Spleen (tissue), 13 donors: ENCODE results near the gene HEATR9. TPM values are rescaled to one million over a fixed set of nuclear protein-coding genes. Genes with fewer than 3 reads are reported as not detected.

Experiments used
- DNase-seq: peaks from one replicate; pipeline ENCODE4 v3.0.0-alpha.2; 2020
- H3K27ac ChIP-seq, 8 donors: fragments of 200-600 bp; sonication (generic) in 7 of 8; 1 replicate in 4 of 8; 2 replicates in 4 of 8; pipeline versions ENCODE4 v1.5.0 to v1.8.0; 2016 to 2021; ENCODE audit warnings: inconsistent platforms in 4 of 8, mild to moderate bottlenecking in 4 of 8, moderate library complexity in 1 of 8
- H3K27me3 ChIP-seq, 7 donors: fragments of 200-600 bp; sonication (generic) in 6 of 7; replicated peaks in 1 of 7; 1 replicate in 4 of 7; 2 replicates in 3 of 7; pipeline versions ENCODE4 v1.5.0 to v1.8.0; 2016 to 2021; ENCODE audit warnings: inconsistent platforms in 3 of 7, mild to moderate bottlenecking in 1 of 7
- H3K36me3 ChIP-seq, 6 donors: fragments of 200-600 bp; sonication (generic) in 5 of 6; 1 replicate in 4 of 6; 2 replicates in 2 of 6; pipeline versions ENCODE4 v1.5.0 to v1.8.0; 2016 to 2021; ENCODE audit warnings: inconsistent platforms in 2 of 6
- H3K4me1 ChIP-seq, 6 donors: fragments of 200-600 bp; sonication (generic) in 5 of 6; 1 replicate in 3 of 6; 2 replicates in 3 of 6; pipeline versions ENCODE4 v1.5.0 to v1.8.0; 2016 to 2021; ENCODE audit warnings: inconsistent platforms in 3 of 6
- H3K4me3 ChIP-seq, 8 donors: fragments of 200-600 bp; sonication (generic) in 7 of 8; 1 replicate in 4 of 8; 2 replicates in 4 of 8; pipeline versions ENCODE4 v1.5.0 to v1.8.0; 2016 to 2021; ENCODE audit warnings: inconsistent platforms in 4 of 8, mild to moderate bottlenecking in 4 of 8, moderate library complexity in 2 of 8
- H3K9me3 ChIP-seq, 8 donors: fragments of 200-600 bp; sonication (generic) in 7 of 8; 1 replicate in 4 of 8; 2 replicates in 4 of 8; pipeline versions ENCODE4 v1.5.0 to v1.8.0; 2016 to 2021; ENCODE audit warnings: inconsistent platforms in 4 of 8
- CTCF ChIP-seq, 11 experiments: fragments of 200-600 bp in 7 of 11; fragments of 450-650 bp in 4 of 11; sonication (generic) in 4 of 11; IDR thresholded peaks in 8 of 11; conservative IDR thresholded peaks in 3 of 11; 1 replicate in 7 of 11; 2 replicates in 4 of 11; pipeline versions ENCODE4 v1.4.0 to v1.8.0; 2016 to 2021; ENCODE audit warnings: antibody characterized with exemption in 11 of 11, inconsistent platforms in 4 of 11, mild to moderate bottlenecking in 1 of 11
- POLR2A ChIP-seq, 3 donors: fragments of 450-650 bp; IDR thresholded peaks; one replicate each; pipeline ENCODE4 v1.5.1; 2017; ENCODE audit warnings: antibody characterized with exemption in 3 of 3, mild to moderate bottlenecking in 1 of 3
- POLR2AphosphoS5 ChIP-seq, 3 donors: sonication (generic); formaldehyde crosslinking; IDR thresholded peaks; one replicate each; pipeline ENCODE4 v1.5.1; 2017; ENCODE audit warnings: antibody characterized with exemption in 3 of 3
- WGBS, 5 donors: extraction: QIAGEN DNeasy Blood & Tissue Kit in 3 of 5; methylation state at CpG; one replicate each; pipeline versions ENCODE4 v1.1.5 to v1.1.7; 2013 to 2018; 5-methylcytosine and 5-hydroxymethylcytosine counted together
- intact Hi-C: fragments of 100-400 bp; cut with DNase I; formaldehyde crosslinking; loops from one replicate; pipeline ENCODE4 v1.15.0; 2023; ENCODE audit warnings: low total_unique reads
- long read RNA-seq, 2 donors: transcript quantifications; one replicate each; lab custom pipeline, GENCODE V29; 2026
- polyA plus RNA-seq, 3 donors: library from polyadenylated mRNA; stranded (reverse); fragments of 200-250 nt; gene quantifications; one replicate each; pipeline ENCODE4 v1.2.1, GENCODE V29; 2013
- total RNA-seq, 7 donors: library from RNA; depleted of rRNA in 3 of 7; stranded (reverse); fragments of >200 nt in 3 of 7; fragmentation: NEBNext Ultra II Directional in 4 of 7; extraction: Animal tissue kit (Norgen Biotek cat#: 25700) in 4 of 7; gene quantifications; one replicate each; pipeline versions ENCODE4 v1.1.0 to v1.2.1, GENCODE V29; 2016 to 2021
- donor health status: healthy with polysubstance abuse.
- donor health status: DM: no; HTN: no; CAD: no; lungs with moderate emphysema.
- donor health status: DM: no; HTN: no; CAD: no.
- donor health status: Bipolar disorder and iron deficiency.
- donor health status: healthy.
- donor health status: DM: no; HTN: no; CAD: no.
- donor health status: DM: yes; HTN: yes; CAD: no.

HEATR9 gene
- total RNA-seq (under 1 TPM; 0.28 to 0.92 (median 0.52) TPM), polyA plus RNA-seq (under 1 TPM; 0.05 to 0.32 (median 0.11) TPM)
- long read RNA-seq, donor 1: 0 reads
- long read RNA-seq, donor 2: 0 reads

- no peak for TF ChIP-seq CTCF (IDR thresholded peaks at IDR 0.05 in 8 of 11, conservative IDR thresholded peaks at IDR 0.05 in 3 of 11)
- TF ChIP-seq POLR2A (IDR thresholded peaks at IDR 0.05): no peak
- no peak for TF ChIP-seq POLR2AphosphoS5 (IDR thresholded peaks at IDR 0.05)
- no peak within 1 kb of the TSS for H3K27ac ChIP-seq
- H3K4me1 ChIP-seq: peaks cover 0 to 34% (median 7%) of the 10 kb centered on the region in 6 donors
- no peak for DNase-seq
- H3K36me3 ChIP-seq: peaks cover 0 to 13% (median 0%) of the 10 kb centered on the region in 6 donors
- H3K4me3 ChIP-seq: no peak within 1 kb of the TSS
- no peaks in the 10 kb centered on the region for H3K27me3 ChIP-seq
- intact Hi-C loops: no loop called here
- 87 to 96% (median 92%) methylated on average over 3 of the region's 3 CpGs for WGBS, 5 donors
- H3K9me3 ChIP-seq: no peaks in the 10 kb centered on the region
Observed at GRCh38 chr17:35868737-35869136, at the start of gene HEATR9. TSS of gene HEATR9 (minus strand) at chr17:35868891. CDS start at chr17:35868742, 149 bp downstream.

DNA sequence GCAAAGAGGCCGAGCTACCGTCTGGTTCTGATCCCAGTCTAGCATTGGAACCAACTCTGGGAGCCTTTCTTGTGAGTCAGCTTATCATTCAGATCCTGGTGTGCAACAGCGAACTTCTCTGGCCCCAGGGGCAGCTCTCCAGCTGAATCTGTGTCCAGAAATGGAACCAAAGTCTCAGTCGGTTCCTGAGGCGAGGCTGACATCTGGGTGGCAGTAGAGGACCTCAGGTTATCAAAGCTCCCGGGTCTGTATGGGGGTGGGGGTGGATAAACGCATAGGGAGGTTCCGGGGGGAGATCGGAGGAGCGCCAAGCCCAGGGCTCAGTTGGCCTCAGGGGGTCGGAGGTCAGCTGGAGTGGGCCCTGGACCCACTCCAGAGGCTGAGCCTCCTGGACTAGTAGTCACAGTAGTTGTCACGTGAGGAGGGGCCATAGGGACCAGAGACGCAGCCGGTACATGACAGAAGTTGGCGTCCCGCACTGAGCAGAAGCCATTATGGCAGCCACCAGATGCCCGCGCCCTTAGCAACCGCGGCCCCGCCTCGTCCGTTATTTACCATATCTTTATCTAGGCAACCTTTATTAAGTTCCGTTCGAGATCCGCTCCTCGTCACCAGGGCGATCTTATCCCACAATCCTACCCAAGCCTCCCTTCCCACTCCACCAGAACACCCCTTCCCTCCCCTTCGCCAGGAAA, 49.0 kb upstream of the HEATR9 start:
- no peaks in the 10 kb centered on the region for H3K27me3 ChIP-seq
- no peaks in the 10 kb centered on the region for H3K36me3 ChIP-seq
- H3K4me3 ChIP-seq: no peak overlapping the region
- H3K9me3 ChIP-seq: no peaks in the 10 kb centered on the region
- intact Hi-C loops: no loop called here
- TF ChIP-seq POLR2A (IDR thresholded peaks at IDR 0.05) (no peak), POLR2AphosphoS5 (IDR thresholded peaks at IDR 0.05) (no peak), CTCF (IDR thresholded peaks at IDR 0.05 in 8 of 11, conservative IDR thresholded peaks at IDR 0.05 in 3 of 11) (no peak)
- DNase-seq: no peak
- WGBS, 5 donors: 94 to 98% (median 96%) methylated on average over 29 of the region's 29 CpGs
- no peak overlapping the region for H3K27ac ChIP-seq
- no peaks in the 10 kb centered on the region for H3K4me1 ChIP-seq

- TF ChIP-seq CTCF (IDR thresholded peaks at IDR 0.05 in 8 of 11, conservative IDR thresholded peaks at IDR 0.05 in 3 of 11) (no peak), POLR2A (IDR thresholded peaks at IDR 0.05) (no peak), POLR2AphosphoS5 (IDR thresholded peaks at IDR 0.05) (no peak)
- no peaks in the 10 kb centered on the region for H3K4me1 ChIP-seq
- no peaks in the 10 kb centered on the region for H3K27me3 ChIP-seq
- H3K36me3 ChIP-seq: no peaks in the 10 kb centered on the region
- intact Hi-C loops: no loop called here
- H3K27ac ChIP-seq: no peak overlapping the region
- 82 to 91% (median 86%) methylated on average over 3 of the region's 3 CpGs for WGBS, 5 donors
- no peaks in the 10 kb centered on the region for H3K9me3 ChIP-seq
- DNase-seq: no peak
- no peak overlapping the region for H3K4me3 ChIP-seq
Observed at GRCh38 chr17:35915153-35915964, 46.7 kb upstream of the HEATR9 start.

DNA sequence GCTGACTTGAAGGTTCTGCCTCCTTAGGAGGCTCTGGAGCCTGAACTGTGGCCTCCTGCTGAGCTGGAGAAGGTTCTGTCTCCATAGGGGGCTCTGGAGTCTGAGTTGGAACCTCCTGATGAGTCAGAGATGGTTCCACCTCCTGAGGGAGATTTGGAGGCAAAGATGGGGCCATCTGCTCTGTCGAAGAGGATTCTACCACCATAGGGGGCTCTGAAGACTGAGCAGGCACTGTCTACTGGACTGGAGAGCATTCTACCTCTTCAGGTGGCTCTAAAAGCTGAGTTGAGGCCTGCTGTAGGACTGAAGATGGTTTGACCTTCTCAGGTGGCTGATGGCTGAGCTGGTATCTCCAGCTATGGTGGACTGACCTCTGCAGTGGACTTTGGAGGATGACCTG, 45.7 kb upstream of the HEATR9 start:
- Histone ChIP-seq H3K4me1 (no peaks in the 10 kb centered on the region), H3K36me3 (no peaks in the 10 kb centered on the region), H3K27me3 (no peaks in the 10 kb centered on the region), H3K27ac (no peak overlapping the region), H3K9me3 (no peaks in the 10 kb centered on the region), H3K4me3 (no peak overlapping the region)
- DNase-seq: no peak
- WGBS, 5 donors: 88 to 95% (median 91%) methylated on average over 1 of the region's 1 CpG; no CpG with 5 or more reads in 1 of the 5 donors
- TF ChIP-seq POLR2AphosphoS5 (IDR thresholded peaks at IDR 0.05) (no peak), CTCF (IDR thresholded peaks at IDR 0.05 in 8 of 11, conservative IDR thresholded peaks at IDR 0.05 in 3 of 11) (no peak), POLR2A (IDR thresholded peaks at IDR 0.05) (no peak)
- intact Hi-C loops: no loop called here
